IMR-90 (cell line): Measurements from ENCODE around the gene TESK2. TPM values are rescaled to one million over a fixed set of nuclear protein-coding genes. Genes with fewer than 3 reads are reported as not detected.
A peak's percentile ranks its signal among the peaks of the same experiment; 100 is the strongest.

ENCODE experiments used
- ATAC-seq: fragments of 200-7000 bp; cut with Tn5 transposase; 2 replicates; pipeline ENCODE4 v1.9.1; 2020; ENCODE audit warnings: low read depth, mild to moderate bottlenecking, moderate library complexity
- BruUV-seq: library from RNA; stranded (reverse); fragments of 400-500 nt; replicated peaks from 2 replicates; lab custom pipeline; 2021; lab: Mats Ljungman, UMichigan
- CTCF ChIA-PET: fragments of 300-600 bp; formaldehyde crosslinking; extraction: SDS; loops from one replicate; lab custom pipeline; 2021; ENCODE audit warnings: antibody characterized with exemption; lab: Yijun Ruan, JAX
- POLR2A ChIA-PET: fragments of 300-600 bp; sonication (Branson Sonifier 250); formaldehyde crosslinking; loops from one replicate; lab custom pipeline; 2022; ENCODE audit warnings: antibody characterized with exemption; ENCODE audit not compliant: unreplicated experiment; lab: Charles Lee
- DNase-seq: peaks from one replicate; pipeline ENCODE4 v3.0.0; 2013
- H2AFZ ChIP-seq: replicated peaks from 2 replicates; pipeline ENCODE3; 2013; ENCODE audit warnings: low read length, mild to moderate bottlenecking; ENCODE audit not compliant: poor library complexity
- H2AK5ac ChIP-seq: 2 replicates; pipeline ENCODE4 v1.6.1; 2013; ENCODE audit warnings: low read depth, low read length, inconsistent platforms
- H2AK9ac ChIP-seq: replicated peaks from 2 replicates; pipeline ENCODE3; 2013; ENCODE audit warnings: mild to moderate bottlenecking, low read depth, low read length, moderate library complexity; ENCODE audit not compliant: poor library complexity
- H2BK120ac ChIP-seq: 2 replicates; pipeline ENCODE4 v1.6.1; 2013; ENCODE audit warnings: low read depth, low read length, inconsistent platforms
- H2BK15ac ChIP-seq: 3 replicates; pipeline ENCODE4 v1.6.1; 2013; ENCODE audit warnings: low read depth, low read length, inconsistent platforms
- H2BK20ac ChIP-seq: 2 replicates; pipeline ENCODE4 v1.6.1; 2013; ENCODE audit warnings: low read depth, mild to moderate bottlenecking, inconsistent platforms, low read length, moderate library complexity
- H2BK5ac ChIP-seq: 2 replicates; pipeline ENCODE4 v1.6.1; 2013; ENCODE audit warnings: mild to moderate bottlenecking, low read depth, low read length, inconsistent platforms; ENCODE audit not compliant: poor library complexity, severe bottlenecking
- H3K14ac ChIP-seq: replicated peaks from 2 replicates; pipeline ENCODE4 v1.6.1; 2013; ENCODE audit warnings: low read depth, low read length, inconsistent platforms
- H3K18ac ChIP-seq: 2 replicates; pipeline ENCODE4 v1.6.1; 2013; ENCODE audit warnings: low read depth, low read length, control low read depth
- H3K23ac ChIP-seq: 2 replicates; pipeline ENCODE4 v1.6.1; 2013; ENCODE audit warnings: low read depth, low read length, inconsistent platforms
- H3K27ac ChIP-seq: 2 replicates; pipeline ENCODE4 v1.5.1; 2013; ENCODE audit warnings: mild to moderate bottlenecking, control low read depth, low read length; ENCODE audit not compliant: insufficient read depth
- H3K27me3 ChIP-seq: 2 replicates; pipeline ENCODE4 v1.6.1; 2013; ENCODE audit warnings: low read length; ENCODE audit not compliant: control insufficient read depth, insufficient read depth
- H3K36me3 ChIP-seq: 2 replicates; pipeline ENCODE4 v1.6.1; 2013; ENCODE audit warnings: low read length, mixed read lengths; ENCODE audit not compliant: control insufficient read depth, insufficient read depth
- H3K4ac ChIP-seq: 2 replicates; pipeline ENCODE4 v1.6.1; 2013; ENCODE audit warnings: low read depth, low read length, inconsistent platforms
- H3K4me1 ChIP-seq: 2 replicates; pipeline ENCODE4 v1.6.1; 2013; ENCODE audit warnings: low read length, mixed read lengths; ENCODE audit not compliant: control insufficient read depth, insufficient read depth
- H3K4me2 ChIP-seq: 2 replicates; pipeline ENCODE4 v1.6.1; 2013; ENCODE audit warnings: low read depth, mild to moderate bottlenecking, control low read depth, low read length, moderate library complexity
- H3K4me3 ChIP-seq: 2 replicates; pipeline ENCODE4 v1.5.1; 2013; ENCODE audit warnings: low read depth, mild to moderate bottlenecking, control low read depth, low read length, moderate library complexity; ENCODE audit not compliant: insufficient read depth
- H3K56ac ChIP-seq: 2 replicates; pipeline ENCODE4 v1.6.1; 2013; ENCODE audit warnings: low read length, inconsistent platforms; ENCODE audit not compliant: insufficient read depth; ENCODE audit errors: extremely low read depth
- H3K79me1 ChIP-seq, 2 experiments: 2 replicates each; pipeline ENCODE4 v1.6.1; 2013; ENCODE audit warnings: low read length in 2 of 2, inconsistent platforms in 1 of 2, low read depth in 1 of 2
- H3K9ac ChIP-seq: 2 replicates; pipeline ENCODE4 v1.6.1; 2013; ENCODE audit warnings: low read depth, low read length, control low read depth
- H3K9me1 ChIP-seq: 2 replicates; pipeline ENCODE4 v1.6.1; 2013; ENCODE audit warnings: low read length, inconsistent platforms; ENCODE audit not compliant: insufficient read depth
- H3K9me3 ChIP-seq: 2 replicates; pipeline ENCODE4 v1.6.1; 2013; ENCODE audit warnings: low read length; ENCODE audit not compliant: control insufficient read depth, insufficient read depth
- H4K20me1 ChIP-seq: 2 replicates; pipeline ENCODE4 v1.6.1; 2013; ENCODE audit warnings: low read length, inconsistent platforms; ENCODE audit not compliant: insufficient read depth
- H4K5ac ChIP-seq: 2 replicates; pipeline ENCODE4 v1.6.1; 2013; ENCODE audit warnings: mild to moderate bottlenecking, low read depth, low read length, control low read depth
- H4K8ac ChIP-seq, 2 experiments: 2 replicates each; pipeline ENCODE4 v1.6.1; 2013; ENCODE audit warnings: low read depth in 2 of 2, low read length in 2 of 2, control low read depth in 1 of 2, inconsistent platforms in 1 of 2
- H4K91ac ChIP-seq: 2 replicates; pipeline ENCODE4 v1.6.1; 2013; ENCODE audit warnings: low read depth, low read length, inconsistent platforms; ENCODE audit not compliant: insufficient read depth
- BHLHE40 ChIP-seq: fragments of 150-350 bp; IDR thresholded peaks from 2 replicates; pipeline ENCODE4 v1.6.1; 2016; ENCODE audit warnings: mild to moderate bottlenecking, low read depth, low read length
- CEBPB ChIP-seq: IDR thresholded peaks from 2 replicates; pipeline ENCODE4 v1.6.1; 2012; ENCODE audit warnings: low read depth, low read length, improper control_type of control experiment
- FOS ChIP-seq: fragments of 150-350 bp; IDR thresholded peaks from 2 replicates; pipeline ENCODE4 v1.6.1; 2016; ENCODE audit warnings: low read depth, low read length
- MAFK ChIP-seq: IDR thresholded peaks from 2 replicates; pipeline ENCODE4 v1.6.1; 2012; ENCODE audit warnings: low read depth, low read length, improper control_type of control experiment
- MAZ ChIP-seq: IDR thresholded peaks from 2 replicates; pipeline ENCODE4 v1.6.1; 2012; ENCODE audit warnings: low read depth, mild to moderate bottlenecking, low read length, improper control_type of control experiment, moderate library complexity, borderline replicate concordance
- MXI1 ChIP-seq: IDR thresholded peaks from 2 replicates; pipeline ENCODE4 v1.6.1; 2012; ENCODE audit warnings: low read depth, mild to moderate bottlenecking, low read length, moderate library complexity, borderline replicate concordance
- NFE2L2 ChIP-seq: fragments of 150-350 bp; IDR thresholded peaks from 2 replicates; pipeline ENCODE4 v1.6.1; 2016; ENCODE audit warnings: low read depth, mild to moderate bottlenecking, low read length
- POLR2A ChIP-seq: IDR thresholded peaks from 2 replicates; pipeline ENCODE4 v1.6.1; 2012; ENCODE audit warnings: mild to moderate bottlenecking, low read depth, low read length
- RAD21 ChIP-seq: IDR thresholded peaks from 2 replicates; pipeline ENCODE4 v1.6.1; 2012; ENCODE audit warnings: low read length, improper control_type of control experiment
- RCOR1 ChIP-seq: IDR thresholded peaks from 2 replicates; pipeline ENCODE4 v1.6.1; 2012; ENCODE audit warnings: mild to moderate bottlenecking, low read length, improper control_type of control experiment; ENCODE audit not compliant: insufficient replicate concordance
- RFX5 ChIP-seq: IDR thresholded peaks from 2 replicates; pipeline ENCODE4 v1.8.0; 2012; ENCODE audit warnings: low read depth, mild to moderate bottlenecking, low read length, moderate library complexity
- SMC3 ChIP-seq: fragments of 150-350 bp; IDR thresholded peaks from 2 replicates; pipeline ENCODE4 v1.6.1; 2016; ENCODE audit warnings: low read depth, mild to moderate bottlenecking, antibody characterized with exemption, low read length, moderate library complexity
- WGBS, 2 experiments: methylation state at CpG; one replicate each; pipeline versions ENCODE4 v1.1.5 to v1.1.7; 2013; ENCODE audit warnings: missing lambda C conversion rate in 2 of 2; ENCODE audit not compliant: insufficient read length in 1 of 2; ENCODE audit errors: extremely low coverage in 2 of 2; 5-methylcytosine and 5-hydroxymethylcytosine counted together
- dilution Hi-C: fragments of 300-500 bp; cut with HindIII; formaldehyde crosslinking; loops from one replicate; pipeline ENCODE4 v1.14.3; 2018; ENCODE audit warnings: low sequenced_read_pairs; ENCODE audit not compliant: unreplicated experiment
- in situ Hi-C: fragments of 300-500 bp; cut with MboI; formaldehyde crosslinking; loops from 3 replicates; pipeline ENCODE4 v1.14.3; 2019; ENCODE audit warnings: low sequenced_read_pairs, inconsistent platforms, mixed read lengths
- intact Hi-C: fragments of 100-400 bp; cut with micrococcal nuclease; formaldehyde crosslinking; loops from 2 replicates; pipeline ENCODE4 v1.10.0; 2022
- polyA plus RNA-seq, 3 experiments: library from polyadenylated mRNA; depleted of rRNA; stranded (reverse); fragments of >200 nt; gene quantifications; 2 replicates each; pipeline ENCODE4 v1.2.3, GENCODE V29; 2012; ENCODE audit warnings: low replicate concordance in 1 of 3
- total RNA-seq: library from RNA; depleted of rRNA; stranded (reverse); fragments of >200 nt; gene quantifications from 2 replicates; pipeline ENCODE4 v1.2.3, GENCODE V29; 2012
- TF ChIP-seq, protein P1 (sequence below): fragments of 150-350 bp; IDR thresholded peaks from 2 replicates; pipeline ENCODE4 v1.6.1; 2016; ENCODE audit warnings: low read depth, mild to moderate bottlenecking, low read length, moderate library complexity, borderline replicate concordance
- TF ChIP-seq, protein P2 (sequence below): conservative IDR thresholded peaks from 2 replicates; pipeline ENCODE4 v1.5.1; 2012; ENCODE audit warnings: mild to moderate bottlenecking, low read depth, low read length, improper control_type of control experiment
- TF ChIP-seq, protein P3 (sequence below): fragments of 150-350 bp; IDR thresholded peaks from 2 replicates; pipeline ENCODE4 v1.6.1; 2017; ENCODE audit warnings: mild to moderate bottlenecking, antibody characterized with exemption, low read length, low read depth

The TESK2 gene
- total and polyA plus RNA-seq, 2 of the 4 experiments (the other 2 are of a cell fraction): 0.90 to 1.3 TPM

DNA sequence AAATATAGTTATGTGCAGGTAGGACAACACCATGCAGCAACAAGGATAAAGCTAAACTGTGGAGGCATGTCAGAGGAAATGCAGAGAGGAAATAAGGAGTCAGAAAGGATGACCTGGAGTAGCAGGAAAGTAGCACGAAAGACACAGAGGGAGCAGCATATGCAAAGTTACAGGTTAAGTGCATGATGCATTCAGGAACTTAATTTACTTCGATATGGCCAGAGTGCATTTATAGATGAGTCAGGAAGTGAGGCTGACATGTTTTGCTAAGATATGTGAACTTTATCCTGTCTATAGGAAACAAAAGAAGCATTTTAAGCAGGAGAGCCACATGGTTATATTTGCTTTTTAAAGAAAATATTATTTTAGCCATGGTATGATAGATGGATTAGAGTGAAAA is 135.3 kb downstream of the TESK2 start:
- no peak overlapping the region for H3K18ac ChIP-seq
- no peaks in the 10 kb centered on the region for H4K20me1 ChIP-seq
- no peak overlapping the region for H3K23ac ChIP-seq
- no peaks in the 10 kb centered on the region for H3K36me3 ChIP-seq
- ATAC-seq (no peak), DNase-seq (peak; percentile 16)
- no peak overlapping the region for H3K4ac ChIP-seq
- H4K8ac ChIP-seq: no peak overlapping the region
- H2AFZ ChIP-seq: no peak overlapping the region
- H2BK15ac ChIP-seq: no peak overlapping the region
- H3K14ac ChIP-seq: no peak overlapping the region
- no peaks in the 10 kb centered on the region for H3K9me1 ChIP-seq
- no peak overlapping the region for H3K56ac ChIP-seq
- H3K27ac ChIP-seq: no peak overlapping the region
- H3K79me1 ChIP-seq: no peaks in the 10 kb centered on the region
- POLR2A ChIA-PET: no interaction called here
- H3K27me3 ChIP-seq: no peaks in the 10 kb centered on the region
- no peak overlapping the region for H3K9ac ChIP-seq
- H2BK20ac ChIP-seq: no peak overlapping the region
- no peak overlapping the region for H2BK5ac ChIP-seq
- H4K91ac ChIP-seq: no peak overlapping the region
- intact Hi-C loops (no loop called here), dilution Hi-C loops (no loop called here), in situ Hi-C loops (loop anchor here (5.0 kb wide), 1 partner anchor 217 kb away; no protein-coding TSS in a partner anchor)
- CTCF ChIA-PET: interaction anchor here (0.6 to 8.1 kb wide), 3 partner anchors 11 to 249 kb away, joined by 3 to 95 read pairs (median 4); partner anchors contain the start of gene TESK2
- H3K4me3 ChIP-seq: no peak overlapping the region
- BruUV-seq: no TSS peak
- H2AK9ac ChIP-seq: no peak overlapping the region
- no peak overlapping the region for H2AK5ac ChIP-seq
- no peak overlapping the region for H2BK120ac ChIP-seq
- H3K4me1 ChIP-seq: no peaks in the 10 kb centered on the region; the same call in 1 of the 2 replicates
- TF ChIP-seq BHLHE40 (no peak), MAZ (no peak), CEBPB (no peak), SMC3 (no peak), RCOR1 (no peak), FOS (no peak), RFX5 (no peak), NFE2L2 (no peak), POLR2A (no peak), MAFK (no peak), RAD21 (no peak), MXI1 (no peak)
- TF ChIP-seq, protein P1, sequence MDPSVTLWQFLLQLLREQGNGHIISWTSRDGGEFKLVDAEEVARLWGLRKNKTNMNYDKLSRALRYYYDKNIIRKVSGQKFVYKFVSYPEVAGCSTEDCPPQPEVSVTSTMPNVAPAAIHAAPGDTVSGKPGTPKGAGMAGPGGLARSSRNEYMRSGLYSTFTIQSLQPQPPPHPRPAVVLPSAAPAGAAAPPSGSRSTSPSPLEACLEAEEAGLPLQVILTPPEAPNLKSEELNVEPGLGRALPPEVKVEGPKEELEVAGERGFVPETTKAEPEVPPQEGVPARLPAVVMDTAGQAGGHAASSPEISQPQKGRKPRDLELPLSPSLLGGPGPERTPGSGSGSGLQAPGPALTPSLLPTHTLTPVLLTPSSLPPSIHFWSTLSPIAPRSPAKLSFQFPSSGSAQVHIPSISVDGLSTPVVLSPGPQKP: no peak
- TF ChIP-seq, protein P2, sequence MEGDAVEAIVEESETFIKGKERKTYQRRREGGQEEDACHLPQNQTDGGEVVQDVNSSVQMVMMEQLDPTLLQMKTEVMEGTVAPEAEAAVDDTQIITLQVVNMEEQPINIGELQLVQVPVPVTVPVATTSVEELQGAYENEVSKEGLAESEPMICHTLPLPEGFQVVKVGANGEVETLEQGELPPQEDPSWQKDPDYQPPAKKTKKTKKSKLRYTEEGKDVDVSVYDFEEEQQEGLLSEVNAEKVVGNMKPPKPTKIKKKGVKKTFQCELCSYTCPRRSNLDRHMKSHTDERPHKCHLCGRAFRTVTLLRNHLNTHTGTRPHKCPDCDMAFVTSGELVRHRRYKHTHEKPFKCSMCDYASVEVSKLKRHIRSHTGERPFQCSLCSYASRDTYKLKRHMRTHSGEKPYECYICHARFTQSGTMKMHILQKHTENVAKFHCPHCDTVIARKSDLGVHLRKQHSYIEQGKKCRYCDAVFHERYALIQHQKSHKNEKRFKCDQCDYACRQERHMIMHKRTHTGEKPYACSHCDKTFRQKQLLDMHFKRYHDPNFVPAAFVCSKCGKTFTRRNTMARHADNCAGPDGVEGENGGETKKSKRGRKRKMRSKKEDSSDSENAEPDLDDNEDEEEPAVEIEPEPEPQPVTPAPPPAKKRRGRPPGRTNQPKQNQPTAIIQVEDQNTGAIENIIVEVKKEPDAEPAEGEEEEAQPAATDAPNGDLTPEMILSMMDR: no peak
- TF ChIP-seq, protein P3, sequence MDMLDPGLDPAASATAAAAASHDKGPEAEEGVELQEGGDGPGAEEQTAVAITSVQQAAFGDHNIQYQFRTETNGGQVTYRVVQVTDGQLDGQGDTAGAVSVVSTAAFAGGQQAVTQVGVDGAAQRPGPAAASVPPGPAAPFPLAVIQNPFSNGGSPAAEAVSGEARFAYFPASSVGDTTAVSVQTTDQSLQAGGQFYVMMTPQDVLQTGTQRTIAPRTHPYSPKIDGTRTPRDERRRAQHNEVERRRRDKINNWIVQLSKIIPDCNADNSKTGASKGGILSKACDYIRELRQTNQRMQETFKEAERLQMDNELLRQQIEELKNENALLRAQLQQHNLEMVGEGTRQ: no peak
- H4K5ac ChIP-seq: no peak overlapping the region
- H3K4me2 ChIP-seq: no peak overlapping the region
- WGBS, 2 experiments: 40% methylated on average over 2 of the region's 2 CpGs; no CpG with 5 or more reads in 1 of the 2 experiments
- H3K9me3 ChIP-seq: no peaks in the 10 kb centered on the region
